Memory B cell (primary cell): ENCODE data around the gene YLPM1.

Experiments
- ATAC-seq: fragments of 150-1000 bp; cut with Tn5 transposase; 2 replicates; pipeline ENCODE4 v1.10.0; 2021; ENCODE audit warnings: low read depth, mild to moderate bottlenecking, moderate library complexity
- DNase-seq, 2 donors: peaks; one replicate each; pipeline ENCODE4 v3.0.0; 2022; ENCODE audit warnings: low spot score in 2 of 2
- H3K27ac Mint-ChIP-seq: one replicate; pipeline ENCODE4 v1.8.0; 2022; ENCODE audit warnings: mild to moderate bottlenecking, moderate library complexity, mixed read lengths
- H3K27me3 Mint-ChIP-seq: one replicate; pipeline ENCODE4 v1.8.0; 2022; ENCODE audit warnings: mixed read lengths
- H3K36me3 Mint-ChIP-seq: one replicate; pipeline ENCODE4 v1.8.0; 2022; ENCODE audit warnings: mild to moderate bottlenecking, mixed read lengths
- H3K4me1 Mint-ChIP-seq: one replicate; pipeline ENCODE4 v1.8.0; 2022; ENCODE audit warnings: mixed read lengths
- H3K4me3 Mint-ChIP-seq: one replicate; pipeline ENCODE4 v1.8.0; 2022; ENCODE audit warnings: mild to moderate bottlenecking, moderate library complexity, mixed read lengths
- H3K9me3 Mint-ChIP-seq: one replicate; pipeline ENCODE4 v1.8.0; 2022; ENCODE audit warnings: mixed read lengths

The YLPM1 gene, protein sequence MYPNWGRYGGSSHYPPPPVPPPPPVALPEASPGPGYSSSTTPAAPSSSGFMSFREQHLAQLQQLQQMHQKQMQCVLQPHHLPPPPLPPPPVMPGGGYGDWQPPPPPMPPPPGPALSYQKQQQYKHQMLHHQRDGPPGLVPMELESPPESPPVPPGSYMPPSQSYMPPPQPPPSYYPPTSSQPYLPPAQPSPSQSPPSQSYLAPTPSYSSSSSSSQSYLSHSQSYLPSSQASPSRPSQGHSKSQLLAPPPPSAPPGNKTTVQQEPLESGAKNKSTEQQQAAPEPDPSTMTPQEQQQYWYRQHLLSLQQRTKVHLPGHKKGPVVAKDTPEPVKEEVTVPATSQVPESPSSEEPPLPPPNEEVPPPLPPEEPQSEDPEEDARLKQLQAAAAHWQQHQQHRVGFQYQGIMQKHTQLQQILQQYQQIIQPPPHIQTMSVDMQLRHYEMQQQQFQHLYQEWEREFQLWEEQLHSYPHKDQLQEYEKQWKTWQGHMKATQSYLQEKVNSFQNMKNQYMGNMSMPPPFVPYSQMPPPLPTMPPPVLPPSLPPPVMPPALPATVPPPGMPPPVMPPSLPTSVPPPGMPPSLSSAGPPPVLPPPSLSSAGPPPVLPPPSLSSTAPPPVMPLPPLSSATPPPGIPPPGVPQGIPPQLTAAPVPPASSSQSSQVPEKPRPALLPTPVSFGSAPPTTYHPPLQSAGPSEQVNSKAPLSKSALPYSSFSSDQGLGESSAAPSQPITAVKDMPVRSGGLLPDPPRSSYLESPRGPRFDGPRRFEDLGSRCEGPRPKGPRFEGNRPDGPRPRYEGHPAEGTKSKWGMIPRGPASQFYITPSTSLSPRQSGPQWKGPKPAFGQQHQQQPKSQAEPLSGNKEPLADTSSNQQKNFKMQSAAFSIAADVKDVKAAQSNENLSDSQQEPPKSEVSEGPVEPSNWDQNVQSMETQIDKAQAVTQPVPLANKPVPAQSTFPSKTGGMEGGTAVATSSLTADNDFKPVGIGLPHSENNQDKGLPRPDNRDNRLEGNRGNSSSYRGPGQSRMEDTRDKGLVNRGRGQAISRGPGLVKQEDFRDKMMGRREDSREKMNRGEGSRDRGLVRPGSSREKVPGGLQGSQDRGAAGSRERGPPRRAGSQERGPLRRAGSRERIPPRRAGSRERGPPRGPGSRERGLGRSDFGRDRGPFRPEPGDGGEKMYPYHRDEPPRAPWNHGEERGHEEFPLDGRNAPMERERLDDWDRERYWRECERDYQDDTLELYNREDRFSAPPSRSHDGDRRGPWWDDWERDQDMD (N-terminal part only)

GRCh38 chr14:74762917-74763802 is at the start of gene YLPM1:
TSS of gene YLPM1 (plus strand) at chr14:74763316. CDS start at chr14:74763490, 174 bp downstream.
- peak; percentile 83 to 96 for DNase-seq
- Mint-ChIP-seq H3K9me3 (no peaks in the 10 kb centered on the region), H3K4me3 (peak within 1 kb of the TSS; percentile 99), H3K36me3 (no peaks in the 10 kb centered on the region), H3K27ac (peak within 1 kb of the TSS; percentile 96), H3K4me1 (peaks cover 33% of the 10 kb centered on the region), H3K27me3 (no peaks in the 10 kb centered on the region)
- peak; percentile 90 for ATAC-seq

- Mint-ChIP-seq H3K27ac (peak overlapping the region; percentile 99), H3K4me1 (peaks cover 23% of the 10 kb centered on the region), H3K9me3 (no peaks in the 10 kb centered on the region), H3K27me3 (no peaks in the 10 kb centered on the region), H3K4me3 (peak overlapping the region; percentile 90), H3K36me3 (peaks cover 15% of the 10 kb centered on the region)
- ATAC-seq (peak; percentile 2), DNase-seq (no peak)
These were observed 49.8 kb upstream of the YLPM1 start for GRCh38 chr14:74713395-74713735.

GRCh38 chr14:74720526-74720925 is 42.6 kb upstream of the YLPM1 start:
- H3K27me3 Mint-ChIP-seq = no peaks in the 10 kb centered on the region
- DNase-seq = no peak

GRCh38 chr14:74723134-74723533 is 40.0 kb upstream of the YLPM1 start:
- H3K27ac Mint-ChIP-seq = no peak overlapping the region
- H3K36me3 Mint-ChIP-seq = peaks cover 23% of the 10 kb centered on the region
- DNase-seq (no peak), ATAC-seq (no peak)
- no peak overlapping the region for H3K4me3 Mint-ChIP-seq
- no peaks in the 10 kb centered on the region for H3K27me3 Mint-ChIP-seq
- H3K4me1 Mint-ChIP-seq = no peaks in the 10 kb centered on the region
- H3K9me3 Mint-ChIP-seq = no peaks in the 10 kb centered on the region

More at GRCh38 chr14:74720526-74720925, 42.6 kb upstream of the YLPM1 start:
- H3K9me3 Mint-ChIP-seq = no peaks in the 10 kb centered on the region
- no peak overlapping the region for H3K4me3 Mint-ChIP-seq
- H3K27ac Mint-ChIP-seq = no peak overlapping the region
- peaks cover under 1% of the 10 kb centered on the region for H3K4me1 Mint-ChIP-seq
- no peak for ATAC-seq
- peaks cover 29% of the 10 kb centered on the region for H3K36me3 Mint-ChIP-seq

- Mint-ChIP-seq H3K36me3 (peaks cover 26% of the 10 kb centered on the region), H3K4me1 (no peaks in the 10 kb centered on the region), H3K27me3 (no peaks in the 10 kb centered on the region), H3K27ac (no peak overlapping the region), H3K4me3 (no peak overlapping the region), H3K9me3 (no peaks in the 10 kb centered on the region)
- ATAC-seq = no peak
- DNase-seq = no peak
These were observed 30.7 kb upstream of the YLPM1 start for GRCh38 chr14:74732387-74732786.

DNA sequence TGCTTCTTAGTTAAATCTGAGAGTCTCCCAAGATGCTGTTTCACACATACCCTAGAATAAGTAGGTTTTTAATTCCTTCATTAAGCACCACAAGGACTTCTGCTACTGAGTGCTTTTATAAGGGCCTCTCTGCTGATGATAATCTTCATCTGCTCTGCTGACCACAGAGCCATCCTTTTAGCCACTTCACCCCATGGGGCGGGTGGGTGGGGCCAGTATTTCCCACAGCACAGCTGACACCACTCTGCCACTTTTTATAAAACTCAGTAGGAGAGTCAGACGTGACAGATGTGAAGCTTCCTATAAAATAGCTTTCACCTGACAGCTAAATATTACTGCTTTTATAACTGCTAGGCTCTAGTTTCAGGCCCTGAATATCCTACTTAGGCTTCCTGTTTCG is 29.9 kb upstream of the YLPM1 start:
- Mint-ChIP-seq H3K4me3 (no peak overlapping the region), H3K27ac (no peak overlapping the region), H3K9me3 (no peaks in the 10 kb centered on the region), H3K4me1 (no peaks in the 10 kb centered on the region), H3K36me3 (peaks cover 24% of the 10 kb centered on the region), H3K27me3 (no peaks in the 10 kb centered on the region)
- DNase-seq (no peak), ATAC-seq (no peak)

DNA sequence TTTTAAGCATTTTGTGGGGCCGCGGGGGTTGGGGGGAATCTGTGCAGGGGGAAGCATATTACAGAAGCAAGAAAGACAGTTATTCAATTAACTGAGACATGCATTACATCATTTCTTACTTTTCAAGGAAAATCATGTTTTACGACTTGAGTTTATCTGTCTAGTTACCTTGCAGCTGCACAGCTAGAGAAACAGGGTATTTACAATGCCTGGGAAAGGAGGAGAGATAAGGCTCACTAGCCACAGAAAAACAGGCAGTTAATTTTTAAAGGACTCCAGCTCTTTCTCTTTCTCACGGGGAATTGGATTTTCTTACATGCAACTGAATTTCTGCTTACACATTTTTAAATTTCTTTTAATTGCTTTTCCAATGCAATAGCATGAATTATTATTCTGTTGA is 28.0 kb upstream of the YLPM1 start:
- DNase-seq (no peak), ATAC-seq (no peak)
- Mint-ChIP-seq H3K4me1 (no peaks in the 10 kb centered on the region), H3K9me3 (no peaks in the 10 kb centered on the region), H3K27me3 (no peaks in the 10 kb centered on the region), H3K27ac (no peak overlapping the region), H3K36me3 (peaks cover 28% of the 10 kb centered on the region), H3K4me3 (no peak overlapping the region)

GRCh38 chr14:74737753-74738325 is 25.3 kb upstream of the YLPM1 start:
- Mint-ChIP-seq H3K27me3 (no peaks in the 10 kb centered on the region), H3K27ac (no peak overlapping the region), H3K36me3 (peaks cover 22% of the 10 kb centered on the region), H3K4me3 (no peak overlapping the region), H3K9me3 (no peaks in the 10 kb centered on the region), H3K4me1 (no peaks in the 10 kb centered on the region)
- DNase-seq = no peak
- no peak for ATAC-seq

GRCh38 chr14:74739293-74740030 is 23.7 kb upstream of the YLPM1 start:
- peaks cover 16% of the 10 kb centered on the region for H3K36me3 Mint-ChIP-seq
- H3K4me1 Mint-ChIP-seq = no peaks in the 10 kb centered on the region
- H3K9me3 Mint-ChIP-seq = no peaks in the 10 kb centered on the region
- no peaks in the 10 kb centered on the region for H3K27me3 Mint-ChIP-seq
- no peak overlapping the region for H3K27ac Mint-ChIP-seq
- DNase-seq (no peak), ATAC-seq (no peak)
- H3K4me3 Mint-ChIP-seq = no peak overlapping the region

DNA sequence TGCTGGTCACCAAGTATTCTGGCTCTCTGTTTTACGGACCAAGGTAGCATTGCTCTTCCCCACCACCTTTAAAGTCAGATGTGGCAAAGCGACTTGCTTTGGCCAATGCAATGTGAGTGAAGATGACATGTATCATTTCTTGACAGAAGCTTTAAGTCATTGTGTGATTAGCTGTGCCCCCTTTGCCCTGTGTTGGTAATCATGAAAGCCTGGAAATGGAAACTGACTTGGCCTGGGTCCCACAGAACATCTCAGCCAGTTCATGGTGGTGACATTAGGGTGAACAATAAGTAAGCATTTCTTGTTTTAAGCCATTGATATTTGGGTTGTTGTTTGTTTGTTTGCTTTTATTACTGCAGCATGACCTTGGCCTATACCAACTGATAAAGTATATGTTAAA is 15.9 kb upstream of the YLPM1 start:
- DNase-seq = no peak
- no peak overlapping the region for H3K4me3 Mint-ChIP-seq
- peaks cover 2% of the 10 kb centered on the region for H3K9me3 Mint-ChIP-seq
- H3K27ac Mint-ChIP-seq = no peak overlapping the region
- no peaks in the 10 kb centered on the region for H3K27me3 Mint-ChIP-seq
- peaks cover 2% of the 10 kb centered on the region for H3K36me3 Mint-ChIP-seq
- ATAC-seq = no peak
- H3K4me1 Mint-ChIP-seq = no peaks in the 10 kb centered on the region

DNA sequence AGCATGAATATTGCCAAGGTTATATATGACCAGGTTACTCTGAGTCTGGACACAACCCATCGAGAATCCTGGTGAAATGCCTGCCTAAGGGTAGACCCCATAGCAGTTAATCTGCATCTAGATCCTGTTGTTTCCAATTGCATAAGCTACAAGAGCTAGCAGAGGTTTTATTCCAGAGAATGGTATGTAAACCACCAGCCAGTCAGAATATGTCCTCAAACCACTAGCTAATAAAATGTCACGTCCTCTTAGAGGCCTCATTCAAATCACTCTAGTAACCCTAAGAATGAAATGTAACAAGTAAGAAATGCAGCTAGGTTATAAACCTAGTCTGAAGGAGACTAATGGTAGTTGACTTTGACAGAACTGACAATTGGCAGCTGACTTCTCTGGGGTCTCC is 9.0 kb upstream of the YLPM1 start:
- Mint-ChIP-seq H3K27ac (no peak overlapping the region), H3K4me3 (no peak overlapping the region), H3K4me1 (no peaks in the 10 kb centered on the region), H3K9me3 (peaks cover 9% of the 10 kb centered on the region), H3K27me3 (no peaks in the 10 kb centered on the region), H3K36me3 (peaks cover 4% of the 10 kb centered on the region)
- DNase-seq (no peak), ATAC-seq (no peak)

GRCh38 chr14:74754899-74755298 is 8.2 kb upstream of the YLPM1 start:
- Mint-ChIP-seq H3K27ac (no peak overlapping the region), H3K4me3 (no peak overlapping the region), H3K4me1 (no peaks in the 10 kb centered on the region), H3K27me3 (no peaks in the 10 kb centered on the region), H3K36me3 (peaks cover 4% of the 10 kb centered on the region), H3K9me3 (peaks cover 9% of the 10 kb centered on the region)
- ATAC-seq (no peak), DNase-seq (no peak)
